BLaER1 (cell line): ENCODE results near the gene FAM168B.

ENCODE experiments used
- H3K27ac ChIP-seq: shearing (Covaris generic); formaldehyde crosslinking; 2 replicates; pipeline ENCODE4 v1.8.1; 2022
- H3K27me3 ChIP-seq: shearing (Covaris generic); formaldehyde crosslinking; 2 replicates; pipeline ENCODE4 v1.8.1; 2022
- H3K36me3 ChIP-seq: shearing (Covaris generic); formaldehyde crosslinking; 2 replicates; pipeline ENCODE4 v1.8.1; 2022
- H3K4me1 ChIP-seq: shearing (Covaris generic); formaldehyde crosslinking; 2 replicates; pipeline ENCODE4 v1.8.1; 2022
- H3K4me2 ChIP-seq: shearing (Covaris generic); formaldehyde crosslinking; 2 replicates; pipeline ENCODE4 v1.8.1; 2022
- H3K4me3 ChIP-seq: shearing (Covaris generic); formaldehyde crosslinking; 2 replicates; pipeline ENCODE4 v1.8.1; 2022
- H3K9ac ChIP-seq: shearing (Covaris generic); formaldehyde crosslinking; 2 replicates; pipeline ENCODE4 v1.8.1; 2022
- H3K9me3 ChIP-seq: shearing (Covaris generic); formaldehyde crosslinking; 2 replicates; pipeline ENCODE4 v1.8.1; 2022
- H4K20me1 ChIP-seq: shearing (Covaris generic); formaldehyde crosslinking; 2 replicates; pipeline ENCODE4 v1.8.1; 2022
- Cebpa-rat ChIP-seq: shearing (Covaris generic); IDR thresholded peaks from 2 replicates; pipeline ENCODE4 v1.8.1; 2022

FAM168B gene

GRCh38 chr2:131010566-131010965 is 82.7 kb downstream of the FAM168B start:
- Histone ChIP-seq H3K4me1 (peaks cover 11% of the 10 kb centered on the region), H3K4me2 (peak overlapping the region; percentile 25), H3K27me3 (no peaks in the 10 kb centered on the region), H3K9ac (no peak overlapping the region), H3K27ac (no peak overlapping the region), H3K36me3 (no peaks in the 10 kb centered on the region), H3K4me3 (no peak overlapping the region), H3K9me3 (0 out of 2 replicates have a peak, but pooled peaks cover 6% of the 10 kb centered on the region), H4K20me1 (no peaks in the 10 kb centered on the region)
- TF ChIP-seq Cebpa-rat, result no peak

- no peak for TF ChIP-seq Cebpa-rat
- Histone ChIP-seq H3K4me3 (no peak overlapping the region), H3K36me3 (no peaks in the 10 kb centered on the region), H3K27ac (no peak overlapping the region), H3K4me2 (no peak overlapping the region), H3K4me1 (peaks cover 11% of the 10 kb centered on the region), H3K27me3 (no peaks in the 10 kb centered on the region), H3K9ac (no peak overlapping the region), H3K9me3 (0 out of 2 replicates have a peak, but pooled peaks cover 6% of the 10 kb centered on the region), H4K20me1 (no peaks in the 10 kb centered on the region)
Observed at GRCh38 chr2:131009713-131010475, 83.4 kb downstream of the FAM168B start.

GRCh38 chr2:131008967-131009366 is 84.3 kb downstream of the FAM168B start:
- H3K4me1 ChIP-seq, result peaks cover 11% of the 10 kb centered on the region
- no peaks in the 10 kb centered on the region for H3K27me3 ChIP-seq
- H3K36me3 ChIP-seq, result no peaks in the 10 kb centered on the region
- H3K27ac ChIP-seq, result no peak overlapping the region
- no peaks in the 10 kb centered on the region for H4K20me1 ChIP-seq
- no peak overlapping the region for H3K4me2 ChIP-seq
- no peak for TF ChIP-seq Cebpa-rat
- H3K9ac ChIP-seq, result no peak overlapping the region
- no peak overlapping the region for H3K4me3 ChIP-seq
- H3K9me3 ChIP-seq, result 0 out of 2 replicates have a peak, but pooled peaks cover 6% of the 10 kb centered on the region

- 0 out of 2 replicates have a peak, but pooled peaks cover 6% of the 10 kb centered on the region for H3K9me3 ChIP-seq
- peaks cover 11% of the 10 kb centered on the region for H3K4me1 ChIP-seq
- no peak overlapping the region for H3K9ac ChIP-seq
- no peak for TF ChIP-seq Cebpa-rat
- H3K4me3 ChIP-seq, result no peak overlapping the region
- H3K36me3 ChIP-seq, result no peaks in the 10 kb centered on the region
- no peaks in the 10 kb centered on the region for H4K20me1 ChIP-seq
- H3K27me3 ChIP-seq, result no peaks in the 10 kb centered on the region
- H3K27ac ChIP-seq, result no peak overlapping the region
- H3K4me2 ChIP-seq, result no peak overlapping the region
Observed at GRCh38 chr2:131006561-131006960, 86.7 kb downstream of the FAM168B start.

- H3K9ac ChIP-seq, result no peak overlapping the region
- H3K4me3 ChIP-seq, result no peak overlapping the region
- no peaks in the 10 kb centered on the region for H3K36me3 ChIP-seq
- H3K4me1 ChIP-seq, result peaks cover under 1% of the 10 kb centered on the region
- TF ChIP-seq Cebpa-rat, result no peak
- 0 out of 2 replicates have a peak, but pooled peaks cover 6% of the 10 kb centered on the region for H3K9me3 ChIP-seq
- H4K20me1 ChIP-seq, result no peaks in the 10 kb centered on the region
- H3K27me3 ChIP-seq, result no peaks in the 10 kb centered on the region
- H3K27ac ChIP-seq, result no peak overlapping the region
- H3K4me2 ChIP-seq, result no peak overlapping the region
Observed at GRCh38 chr2:131005216-131005935, 87.9 kb downstream of the FAM168B start.

GRCh38 chr2:131004446-131005209 is 88.6 kb downstream of the FAM168B start:
- no peaks in the 10 kb centered on the region for H3K4me1 ChIP-seq
- H3K4me3 ChIP-seq, result no peak overlapping the region
- H3K27ac ChIP-seq, result no peak overlapping the region
- no peaks in the 10 kb centered on the region for H3K27me3 ChIP-seq
- H3K36me3 ChIP-seq, result no peaks in the 10 kb centered on the region
- no peak for TF ChIP-seq Cebpa-rat
- H3K9me3 ChIP-seq, result 0 out of 2 replicates have a peak, but pooled peaks cover under 1% of the 10 kb centered on the region
- H4K20me1 ChIP-seq, result no peaks in the 10 kb centered on the region
- no peak overlapping the region for H3K4me2 ChIP-seq
- no peak overlapping the region for H3K9ac ChIP-seq

- Histone ChIP-seq H3K27ac (no peak overlapping the region), H3K4me2 (no peak overlapping the region), H3K4me3 (no peak overlapping the region), H4K20me1 (no peaks in the 10 kb centered on the region), H3K9ac (no peak overlapping the region), H3K36me3 (no peaks in the 10 kb centered on the region), H3K27me3 (no peaks in the 10 kb centered on the region), H3K9me3 (no peaks in the 10 kb centered on the region), H3K4me1 (no peaks in the 10 kb centered on the region)
- TF ChIP-seq Cebpa-rat, result no peak
Observed at GRCh38 chr2:130998561-130998960, 94.7 kb downstream of the FAM168B start.
